Osteoblast (primary cell): ENCODE data around the gene MIPEP. TPM values are rescaled to one million over a fixed set of nuclear protein-coding genes. Genes with fewer than 3 reads are reported as not detected.

Experiments used
- DNase-seq: peaks from one replicate; pipeline ENCODE4 v3.0.0; 2011; ENCODE audit warnings: low spot score, mixed read lengths; ENCODE audit not compliant: insufficient read length; ENCODE audit errors: missing footprints
- H2AFZ ChIP-seq: 2 replicates; pipeline ENCODE4 v1.6.0; 2011; ENCODE audit warnings: mild to moderate bottlenecking, low read length
- H3K27ac ChIP-seq: 2 replicates; pipeline ENCODE4 v1.5.1; 2011; ENCODE audit warnings: mild to moderate bottlenecking, low read depth, low read length, moderate library complexity
- H3K27me3 ChIP-seq: 2 replicates; pipeline ENCODE4 v1.6.0; 2012; ENCODE audit warnings: mild to moderate bottlenecking, control low read depth, inconsistent platforms, low read length, moderate library complexity; ENCODE audit not compliant: insufficient read depth
- H3K36me3 ChIP-seq: 2 replicates; pipeline ENCODE4 v1.5.1; 2011; ENCODE audit warnings: mild to moderate bottlenecking, low read length, control low read depth, moderate library complexity; ENCODE audit not compliant: insufficient read depth
- H3K4me1 ChIP-seq: 2 replicates; pipeline ENCODE4 v1.5.1; 2011; ENCODE audit warnings: mild to moderate bottlenecking, low read length, control low read depth, moderate library complexity; ENCODE audit not compliant: insufficient read depth
- H3K4me2 ChIP-seq: 2 replicates; pipeline ENCODE4 v1.6.0; 2011; ENCODE audit warnings: mild to moderate bottlenecking, low read length; ENCODE audit not compliant: insufficient read depth
- H3K4me3 ChIP-seq: fragments of 200-600 bp; sonication (generic); 3 replicates; pipeline ENCODE4 v1.5.1; 2012; ENCODE audit warnings: mild to moderate bottlenecking, low read length, inconsistent platforms; ENCODE audit not compliant: insufficient read depth
- H3K79me2 ChIP-seq: 2 replicates; pipeline ENCODE4 v1.6.0; 2012; ENCODE audit warnings: mild to moderate bottlenecking, low read length, control low read depth, inconsistent platforms; ENCODE audit not compliant: insufficient read depth
- H3K9me3 ChIP-seq: 2 replicates; pipeline ENCODE4 v1.5.1; 2011; ENCODE audit warnings: low read depth, low read length, control low read depth
- H4K20me1 ChIP-seq: 2 replicates; pipeline ENCODE4 v1.6.0; 2012; ENCODE audit warnings: mild to moderate bottlenecking, low read length, control low read depth; ENCODE audit not compliant: insufficient read depth
- total RNA-seq: library from RNA; depleted of rRNA; stranded (reverse); fragments of >200 nt; gene quantifications from 2 replicates; pipeline ENCODE4 v1.2.3, GENCODE V29; 2012
- TF ChIP-seq, protein P1 (sequence below): IDR thresholded peaks from 2 replicates; pipeline ENCODE4 v1.5.1; 2011; ENCODE audit warnings: mild to moderate bottlenecking, low read depth, low read length, moderate library complexity; ENCODE audit errors: extremely low read depth

Gene MIPEP
- total RNA-seq, 1 donor, result 29.3 TPM

DNA sequence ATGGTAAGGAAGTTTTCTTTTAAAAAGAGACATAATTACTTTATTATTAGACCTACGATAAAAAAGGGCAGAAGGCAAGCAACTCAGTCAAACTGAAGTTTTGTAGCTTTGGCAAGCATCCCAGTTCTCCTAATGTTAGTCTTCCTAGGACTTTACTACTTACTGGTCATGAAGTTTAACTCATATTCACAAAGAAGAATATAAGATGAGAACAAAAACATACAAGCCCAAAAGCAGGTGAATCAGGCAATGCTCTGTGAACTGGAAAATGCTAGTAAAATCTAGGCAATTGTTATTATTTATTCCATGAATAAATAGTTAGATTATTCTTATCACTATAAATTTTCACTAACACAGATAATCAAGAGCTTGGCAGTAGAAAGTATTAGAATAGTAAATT lies 85.0 kb downstream of the MIPEP start:
- Histone ChIP-seq H3K9me3 (no peaks in the 10 kb centered on the region), H3K4me3 (no peak overlapping the region), H3K79me2 (no peaks in the 10 kb centered on the region), H3K36me3 (peaks cover 4% of the 10 kb centered on the region), H3K27me3 (no peaks in the 10 kb centered on the region), H3K4me1 (no peaks in the 10 kb centered on the region), H3K27ac (no peak overlapping the region), H2AFZ (no peak overlapping the region), H3K4me2 (no peak overlapping the region), H4K20me1 (no peaks in the 10 kb centered on the region)
- TF ChIP-seq, protein P1, sequence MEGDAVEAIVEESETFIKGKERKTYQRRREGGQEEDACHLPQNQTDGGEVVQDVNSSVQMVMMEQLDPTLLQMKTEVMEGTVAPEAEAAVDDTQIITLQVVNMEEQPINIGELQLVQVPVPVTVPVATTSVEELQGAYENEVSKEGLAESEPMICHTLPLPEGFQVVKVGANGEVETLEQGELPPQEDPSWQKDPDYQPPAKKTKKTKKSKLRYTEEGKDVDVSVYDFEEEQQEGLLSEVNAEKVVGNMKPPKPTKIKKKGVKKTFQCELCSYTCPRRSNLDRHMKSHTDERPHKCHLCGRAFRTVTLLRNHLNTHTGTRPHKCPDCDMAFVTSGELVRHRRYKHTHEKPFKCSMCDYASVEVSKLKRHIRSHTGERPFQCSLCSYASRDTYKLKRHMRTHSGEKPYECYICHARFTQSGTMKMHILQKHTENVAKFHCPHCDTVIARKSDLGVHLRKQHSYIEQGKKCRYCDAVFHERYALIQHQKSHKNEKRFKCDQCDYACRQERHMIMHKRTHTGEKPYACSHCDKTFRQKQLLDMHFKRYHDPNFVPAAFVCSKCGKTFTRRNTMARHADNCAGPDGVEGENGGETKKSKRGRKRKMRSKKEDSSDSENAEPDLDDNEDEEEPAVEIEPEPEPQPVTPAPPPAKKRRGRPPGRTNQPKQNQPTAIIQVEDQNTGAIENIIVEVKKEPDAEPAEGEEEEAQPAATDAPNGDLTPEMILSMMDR, result no peak
- no peak for DNase-seq

DNA sequence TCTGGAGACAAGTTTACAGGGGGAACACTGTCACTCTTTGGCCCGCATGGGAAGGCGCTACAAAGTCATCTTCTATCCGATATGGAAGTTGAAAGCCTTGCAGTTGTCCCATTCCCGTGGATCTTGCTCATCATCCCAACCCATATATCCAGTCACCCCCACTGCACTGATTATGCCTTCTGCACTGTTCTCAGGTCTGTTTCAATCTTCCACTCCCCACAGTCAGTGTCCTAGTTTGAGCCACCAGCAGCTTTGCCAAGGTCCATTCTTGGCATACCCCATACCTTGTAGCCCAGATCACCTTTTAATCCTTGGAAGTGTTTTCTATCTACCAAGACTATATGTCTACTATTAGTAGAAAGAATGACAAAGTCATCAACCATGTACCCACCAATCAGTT lies 88.1 kb downstream of the MIPEP start:
- Histone ChIP-seq H3K27ac (no peak overlapping the region), H3K79me2 (no peaks in the 10 kb centered on the region), H3K9me3 (no peaks in the 10 kb centered on the region), H3K4me2 (no peak overlapping the region), H4K20me1 (no peaks in the 10 kb centered on the region), H2AFZ (no peak overlapping the region), H3K27me3 (no peaks in the 10 kb centered on the region), H3K4me1 (no peaks in the 10 kb centered on the region), H3K4me3 (no peak overlapping the region), H3K36me3 (peaks cover 4% of the 10 kb centered on the region)
- TF ChIP-seq, protein P1, result no peak
- DNase-seq, result no peak

DNA sequence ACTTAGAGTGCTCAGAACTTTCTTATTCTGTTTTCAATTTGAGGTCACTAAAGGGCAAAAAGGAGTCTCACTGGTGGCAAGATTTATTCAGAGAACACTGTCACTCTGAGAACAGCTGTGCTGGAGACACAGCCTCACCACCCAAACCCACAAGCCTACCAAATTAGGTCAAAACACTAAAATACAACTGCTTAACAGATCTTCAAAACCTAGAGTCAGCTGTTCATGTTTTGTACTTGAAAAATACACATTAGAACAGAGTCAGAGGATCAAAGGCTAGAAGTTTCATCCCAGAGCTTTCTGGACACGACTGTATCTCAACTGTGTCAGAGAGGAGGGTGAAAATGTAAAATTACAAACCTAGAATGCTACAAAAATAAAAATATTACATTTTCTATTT lies 89.3 kb downstream of the MIPEP start:
- Histone ChIP-seq H3K9me3 (no peaks in the 10 kb centered on the region), H3K27me3 (no peaks in the 10 kb centered on the region)

DNA sequence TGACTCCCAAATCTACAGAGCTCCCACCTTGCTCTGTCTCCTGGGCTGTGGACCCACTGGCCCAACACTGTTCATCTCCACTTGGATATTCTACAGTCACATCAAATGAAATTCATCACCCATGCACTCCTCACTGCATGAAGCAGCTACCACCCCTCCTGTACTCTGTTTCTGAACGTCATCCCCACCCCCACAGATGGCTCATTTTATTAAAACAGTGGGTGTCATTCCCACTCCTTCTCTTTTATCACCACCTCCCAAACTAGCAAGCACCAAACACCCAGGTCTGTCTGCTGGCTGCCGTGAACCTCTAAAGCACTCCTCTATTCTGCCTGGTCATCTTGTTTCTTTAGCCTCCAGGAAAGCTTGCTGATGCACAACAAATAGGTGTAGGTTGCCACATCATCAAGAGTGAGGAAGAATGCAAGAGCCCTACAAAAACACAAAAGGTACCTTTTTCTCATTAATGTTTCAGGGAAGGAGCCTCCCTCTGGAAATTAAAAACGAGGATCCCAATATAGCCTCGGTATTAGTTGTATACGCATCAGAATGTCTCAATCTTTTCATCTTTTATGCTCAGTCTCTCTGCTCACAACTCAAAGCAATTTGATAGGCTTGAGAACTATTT lies 91.8 kb downstream of the MIPEP start:
- H3K79me2 ChIP-seq, result no peaks in the 10 kb centered on the region
- H3K9me3 ChIP-seq, result no peaks in the 10 kb centered on the region
- no peaks in the 10 kb centered on the region for H3K36me3 ChIP-seq
- no peak overlapping the region for H3K27ac ChIP-seq
- H3K4me1 ChIP-seq, result peaks cover 28% of the 10 kb centered on the region
- no peak for DNase-seq
- TF ChIP-seq, protein P1, result no peak
- H3K4me3 ChIP-seq, result no peak overlapping the region
- H2AFZ ChIP-seq, result no peak overlapping the region
- H3K4me2 ChIP-seq, result no peak overlapping the region
- H4K20me1 ChIP-seq, result no peaks in the 10 kb centered on the region
- H3K27me3 ChIP-seq, result no peaks in the 10 kb centered on the region

More for the DNA sequence above, 89.3 kb downstream of the MIPEP start:
- Histone ChIP-seq H3K79me2 (no peaks in the 10 kb centered on the region), H3K4me2 (no peak overlapping the region), H3K27ac (no peak overlapping the region), H3K4me1 (peaks cover 5% of the 10 kb centered on the region), H3K4me3 (no peak overlapping the region), H3K36me3 (peaks cover 4% of the 10 kb centered on the region), H2AFZ (peak overlapping the region; percentile 77), H4K20me1 (no peaks in the 10 kb centered on the region)
- TF ChIP-seq, protein P1, result no peak
- peak; percentile 58 for DNase-seq
